ENCODE results near the gene MEGF8. TPM values are rescaled to one million over a fixed set of nuclear protein-coding genes. Genes with fewer than 3 reads are reported as not detected.

The MEGF8 gene
- total RNA-seq, 1 donor from 2014 or later = 30.2 TPM

- no peak for DNase-seq (ENCODE audit: low read depth)
- no peak for TF ChIP-seq CTCF (conservative IDR thresholded peaks at IDR 0.05; ENCODE audit: low read depth, low read length)
- H3K4me3 ChIP-seq (ENCODE audit: low read depth, low read length) = no peak overlapping the region
These were observed 38.3 kb downstream of the MEGF8 start for GRCh38 chr19:42363614-42364346.

GRCh38 chr19:42366673-42367072, 41.2 kb downstream of the MEGF8 start:
- DNase-seq (ENCODE audit: low read depth) = no peak
- H3K4me3 ChIP-seq (ENCODE audit: low read depth, low read length) = no peak overlapping the region
- TF ChIP-seq CTCF (conservative IDR thresholded peaks at IDR 0.05; ENCODE audit: low read depth, low read length) = no peak

GRCh38 chr19:42367929-42368328, 42.5 kb downstream of the MEGF8 start:
- DNase-seq (ENCODE audit: low read depth) = no peak
- no peak for TF ChIP-seq CTCF (conservative IDR thresholded peaks at IDR 0.05; ENCODE audit: low read depth, low read length)
- no peak overlapping the region for H3K4me3 ChIP-seq (ENCODE audit: low read depth, low read length)

GRCh38 chr19:42368360-42368759, 42.9 kb downstream of the MEGF8 start:
- no peak for TF ChIP-seq CTCF (conservative IDR thresholded peaks at IDR 0.05; ENCODE audit: low read depth, low read length)
- H3K4me3 ChIP-seq (ENCODE audit: low read depth, low read length) = no peak overlapping the region
- no peak for DNase-seq (ENCODE audit: low read depth)

- TF ChIP-seq CTCF (conservative IDR thresholded peaks at IDR 0.05; ENCODE audit: low read depth, low read length) = no peak
- no peak for DNase-seq (ENCODE audit: low read depth)
- no peak overlapping the region for H3K4me3 ChIP-seq (ENCODE audit: low read depth, low read length)
These were observed 43.3 kb downstream of the MEGF8 start for GRCh38 chr19:42368765-42369164.

GRCh38 chr19:42369433-42370067, 44.1 kb downstream of the MEGF8 start:
- no peak overlapping the region for H3K4me3 ChIP-seq (ENCODE audit: low read depth, low read length)
- no peak for DNase-seq (ENCODE audit: low read depth)
- no peak for TF ChIP-seq CTCF (conservative IDR thresholded peaks at IDR 0.05; ENCODE audit: low read depth, low read length)
